ENCODE measurements around the gene SHISAL1. TPM values are rescaled to one million over a fixed set of nuclear protein-coding genes. Genes with fewer than 3 reads are reported as not detected.

SHISAL1 gene
- total RNA-seq, 2 experiments from 2014 or later: not detected

DNA sequence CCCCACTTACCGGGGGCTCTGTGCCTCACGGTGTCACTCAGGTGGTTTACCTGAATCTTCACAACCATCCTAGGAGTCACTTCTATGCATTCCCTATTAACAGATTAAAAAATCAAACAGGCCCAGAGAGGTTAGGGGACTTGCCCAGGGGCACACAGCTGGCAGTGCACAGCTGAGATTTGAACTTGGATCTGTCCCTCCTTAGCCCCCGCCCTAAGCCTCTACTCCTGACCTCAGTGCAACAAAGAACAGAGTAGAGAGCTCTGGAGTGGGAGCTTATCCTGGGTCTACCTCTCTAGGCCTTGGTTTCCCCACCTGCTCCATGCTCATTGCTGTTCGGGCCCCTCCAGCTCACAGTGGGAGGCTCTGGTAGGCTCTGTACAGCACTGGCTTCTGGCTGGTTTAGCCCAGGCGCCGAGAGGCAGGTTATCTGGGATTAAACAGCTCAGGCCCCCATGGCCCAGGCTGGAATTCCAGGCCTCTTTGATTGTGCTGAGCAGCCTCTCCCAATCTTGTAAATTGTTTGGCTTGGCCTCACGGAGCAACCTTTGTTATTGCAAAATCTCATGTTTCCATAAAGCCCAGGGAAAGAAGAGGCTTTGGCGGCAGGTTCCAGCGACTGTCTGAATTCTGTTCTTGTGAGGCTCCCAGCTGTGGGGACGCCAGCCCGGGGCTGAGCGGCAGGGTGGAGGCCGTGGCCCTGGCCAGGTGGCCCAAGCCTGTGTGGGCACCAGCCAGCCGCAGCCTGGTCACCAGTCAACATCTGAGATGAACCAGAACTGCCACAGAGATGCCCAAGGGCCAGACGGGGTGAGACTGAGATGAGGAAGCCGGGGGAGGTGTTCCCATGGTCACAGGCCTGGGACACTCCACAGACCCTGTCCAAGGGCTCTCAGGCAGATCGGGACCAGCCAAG, 28.9 kb upstream of the SHISAL1 start:
- Mint-ChIP-seq H3K27ac (no peak overlapping the region), H3K4me3 (no peak overlapping the region), H3K27me3 (no peaks in the 10 kb centered on the region), H3K4me1 (ENCODE audit: low read depth) (no peaks in the 10 kb centered on the region), H3K36me3 (ENCODE audit: low read depth) (no peaks in the 10 kb centered on the region), H3K9me3 (no peaks in the 10 kb centered on the region)
- Histone ChIP-seq H3K9me3 (ENCODE audit: control insufficient read depth in 1 of 2, insufficient read depth in 1 of 2, low read length in 2 of 2) (no peaks in the 10 kb centered on the region), H3K4me3 (ENCODE audit: low read length) (no peak overlapping the region), H3K27ac (ENCODE audit: low read depth in 1 of 2, low read length in 2 of 2) (no peak overlapping the region), H3K36me3 (ENCODE audit: insufficient read depth, low read length) (no peaks in the 10 kb centered on the region), H3K4me1 (ENCODE audit: insufficient read depth, low read length) (no peaks in the 10 kb centered on the region), H3K27me3 (ENCODE audit: control insufficient read depth in 1 of 2, insufficient read depth in 2 of 2, low read length in 2 of 2) (no peaks in the 10 kb centered on the region)
- POLR2A ChIA-PET: no interaction called here
- DNase-seq (no peak), ATAC-seq (ENCODE audit: poor library complexity) (no peak)
- intact Hi-C loops (cut with DNase I, micrococcal nuclease): no loop called here
- CTCF ChIA-PET: no interaction called here
- TF ChIP-seq, protein P1, sequence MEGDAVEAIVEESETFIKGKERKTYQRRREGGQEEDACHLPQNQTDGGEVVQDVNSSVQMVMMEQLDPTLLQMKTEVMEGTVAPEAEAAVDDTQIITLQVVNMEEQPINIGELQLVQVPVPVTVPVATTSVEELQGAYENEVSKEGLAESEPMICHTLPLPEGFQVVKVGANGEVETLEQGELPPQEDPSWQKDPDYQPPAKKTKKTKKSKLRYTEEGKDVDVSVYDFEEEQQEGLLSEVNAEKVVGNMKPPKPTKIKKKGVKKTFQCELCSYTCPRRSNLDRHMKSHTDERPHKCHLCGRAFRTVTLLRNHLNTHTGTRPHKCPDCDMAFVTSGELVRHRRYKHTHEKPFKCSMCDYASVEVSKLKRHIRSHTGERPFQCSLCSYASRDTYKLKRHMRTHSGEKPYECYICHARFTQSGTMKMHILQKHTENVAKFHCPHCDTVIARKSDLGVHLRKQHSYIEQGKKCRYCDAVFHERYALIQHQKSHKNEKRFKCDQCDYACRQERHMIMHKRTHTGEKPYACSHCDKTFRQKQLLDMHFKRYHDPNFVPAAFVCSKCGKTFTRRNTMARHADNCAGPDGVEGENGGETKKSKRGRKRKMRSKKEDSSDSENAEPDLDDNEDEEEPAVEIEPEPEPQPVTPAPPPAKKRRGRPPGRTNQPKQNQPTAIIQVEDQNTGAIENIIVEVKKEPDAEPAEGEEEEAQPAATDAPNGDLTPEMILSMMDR (IDR thresholded peaks at IDR 0.05): no peak

DNA sequence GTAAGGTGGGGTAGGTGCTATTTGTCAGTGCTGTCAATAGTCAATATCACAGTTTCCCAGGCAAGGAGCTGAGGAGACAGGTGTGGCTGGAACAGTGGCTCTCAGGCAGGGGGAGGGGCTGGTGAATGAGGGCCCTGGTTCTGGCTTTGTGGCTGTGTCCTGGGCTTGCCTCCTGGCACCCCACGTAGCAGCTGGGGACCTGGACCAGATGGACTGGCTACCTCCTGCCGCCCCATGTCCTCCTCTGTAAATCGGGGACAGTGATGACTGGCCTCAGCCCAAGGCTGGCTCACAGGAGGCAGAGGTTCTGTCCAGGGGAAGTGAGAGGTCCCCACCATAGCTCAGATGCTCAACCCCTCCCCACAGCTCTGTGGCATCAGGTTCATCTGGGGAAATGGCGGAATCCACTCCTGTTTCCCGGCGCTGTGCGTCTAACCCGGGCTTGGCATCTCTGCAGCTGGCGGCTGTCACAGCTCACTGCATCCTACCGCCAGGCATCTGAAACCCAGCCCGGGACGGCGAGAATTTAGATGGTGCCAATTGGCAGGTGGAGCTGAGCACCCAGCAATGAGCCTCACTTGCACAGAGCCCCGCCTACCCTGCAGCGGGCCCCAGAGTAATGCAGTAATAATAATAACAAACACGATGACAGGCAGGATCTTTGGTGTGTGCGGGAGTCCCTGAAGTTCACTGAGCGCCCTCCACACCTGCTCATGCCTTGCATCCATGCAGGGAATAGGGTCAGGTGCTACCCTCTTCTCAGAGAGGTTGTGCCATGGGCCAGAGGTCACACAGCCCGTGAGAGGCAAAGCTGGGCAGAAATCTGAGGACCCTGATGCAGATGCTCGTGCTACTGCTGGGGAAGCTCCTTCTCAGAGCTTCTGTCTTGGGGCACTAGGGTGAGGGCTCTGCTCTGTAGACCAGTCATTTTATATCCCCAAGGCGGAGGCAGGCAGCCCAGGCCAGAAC, 27.8 kb upstream of the SHISAL1 start:
- intact Hi-C loops (cut with DNase I, micrococcal nuclease): no loop called here
- CTCF ChIA-PET: no interaction called here
- TF ChIP-seq, protein P1 (IDR thresholded peaks at IDR 0.05): no peak

DNA sequence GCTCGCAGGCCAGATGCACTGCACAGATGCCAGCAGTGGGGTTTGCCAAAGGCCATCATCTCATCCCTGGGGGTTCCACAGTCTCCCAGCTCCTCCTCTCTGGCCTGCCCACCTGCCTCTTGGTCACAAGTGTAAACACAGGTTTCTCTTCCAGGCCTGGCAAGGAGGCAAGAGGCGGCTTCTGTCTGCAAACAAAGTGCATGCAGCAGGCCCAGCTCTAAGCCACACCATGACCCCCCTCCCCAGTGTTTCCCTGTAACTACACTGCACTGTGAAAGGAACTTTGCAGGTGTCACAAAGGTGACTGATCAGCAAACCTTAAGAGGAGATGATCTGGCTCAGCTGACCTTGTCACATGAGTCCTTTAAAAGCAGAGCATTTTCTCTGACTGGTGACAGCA, 26.2 kb upstream of the SHISAL1 start:
- Mint-ChIP-seq H3K36me3 (ENCODE audit: low read depth) (no peaks in the 10 kb centered on the region), H3K27ac (no peak overlapping the region), H3K4me3 (no peak overlapping the region), H3K27me3 (no peaks in the 10 kb centered on the region), H3K9me3 (no peaks in the 10 kb centered on the region), H3K4me1 (ENCODE audit: low read depth) (no peaks in the 10 kb centered on the region)
- TF ChIP-seq, protein P1 (IDR thresholded peaks at IDR 0.05): no peak
- Histone ChIP-seq H3K4me1 (ENCODE audit: insufficient read depth, low read length) (no peaks in the 10 kb centered on the region), H3K36me3 (ENCODE audit: insufficient read depth, low read length) (no peaks in the 10 kb centered on the region), H3K4me3 (ENCODE audit: low read length) (no peak overlapping the region), H3K9me3 (ENCODE audit: control insufficient read depth in 1 of 2, insufficient read depth in 1 of 2, low read length in 2 of 2) (no peaks in the 10 kb centered on the region), H3K27me3 (ENCODE audit: control insufficient read depth in 1 of 2, insufficient read depth in 2 of 2, low read length in 2 of 2) (peaks cover 0 to 5% of the 10 kb centered on the region in 2 experiments), H3K27ac (ENCODE audit: low read depth in 1 of 2, low read length in 2 of 2) (no peak overlapping the region)
- CTCF ChIA-PET: no interaction called here
- intact Hi-C loops (cut with DNase I, micrococcal nuclease): loop anchor here in 1 of 2 experiments (5.0 kb wide), 1 partner anchor 228 kb away; no protein-coding TSS in a partner anchor
- POLR2A ChIA-PET: no interaction called here
- ATAC-seq (ENCODE audit: poor library complexity) (no peak), DNase-seq (no peak)

More for the DNA sequence above, 27.8 kb upstream of the SHISAL1 start:
- H3K27me3 ChIP-seq (ENCODE audit: control insufficient read depth in 1 of 2, insufficient read depth in 2 of 2, low read length in 2 of 2): no peaks in the 10 kb centered on the region
- no peaks in the 10 kb centered on the region for H3K4me1 Mint-ChIP-seq (ENCODE audit: low read depth)
- no peaks in the 10 kb centered on the region for H3K9me3 ChIP-seq (ENCODE audit: control insufficient read depth in 1 of 2, insufficient read depth in 1 of 2, low read length in 2 of 2)
- ATAC-seq (ENCODE audit: poor library complexity): no peak
- H3K36me3 Mint-ChIP-seq (ENCODE audit: low read depth): no peaks in the 10 kb centered on the region
- no peak overlapping the region for H3K4me3 Mint-ChIP-seq
- no peak for DNase-seq
- H3K4me3 ChIP-seq (ENCODE audit: low read length): no peak overlapping the region
- no peaks in the 10 kb centered on the region for H3K27me3 Mint-ChIP-seq
- H3K9me3 Mint-ChIP-seq: no peaks in the 10 kb centered on the region
- H3K27ac ChIP-seq (ENCODE audit: low read depth in 1 of 2, low read length in 2 of 2): no peak overlapping the region
- POLR2A ChIA-PET: no interaction called here
- H3K36me3 ChIP-seq (ENCODE audit: insufficient read depth, low read length): no peaks in the 10 kb centered on the region
- H3K4me1 ChIP-seq (ENCODE audit: insufficient read depth, low read length): no peaks in the 10 kb centered on the region
- H3K27ac Mint-ChIP-seq: no peak overlapping the region
